OCI-LY1 (cell line): ENCODE data around the gene RERE.

ENCODE experiments used
- H2AFZ ChIP-seq: fragments of 200-600 bp; sonication (generic), shearing (Covaris generic); 2 replicates; pipeline ENCODE4 v1.6.0; 2014; ENCODE audit warnings: antibody characterized with exemption, mild to moderate bottlenecking, low read length
- H3F3A ChIP-seq: fragments of 200-600 bp; sonication (generic), shearing (Covaris generic); 2 replicates; pipeline ENCODE4 v1.6.0; 2014; ENCODE audit warnings: mild to moderate bottlenecking, antibody characterized with exemption, low read length, moderate library complexity; ENCODE audit not compliant: insufficient read depth
- H3K27ac ChIP-seq: fragments of 200-600 bp; sonication (generic); 2 replicates; pipeline ENCODE4 v1.5.1; 2014; ENCODE audit warnings: low read length, mixed run types, mild to moderate bottlenecking, low read depth; ENCODE audit not compliant: poor library complexity, severe bottlenecking
- H3K27me3 ChIP-seq: fragments of 200-600 bp; sonication (generic); 2 replicates; pipeline ENCODE4 v1.6.0; 2014; ENCODE audit warnings: antibody characterized with exemption, mild to moderate bottlenecking, low read length, moderate library complexity; ENCODE audit not compliant: insufficient read depth
- H3K36me3 ChIP-seq: fragments of 200-600 bp; sonication (generic); 2 replicates; pipeline ENCODE4 v1.6.1; 2014; ENCODE audit warnings: mild to moderate bottlenecking, antibody characterized with exemption, low read length, moderate library complexity, mixed read lengths; ENCODE audit not compliant: insufficient read depth
- H3K4me1 ChIP-seq: fragments of 200-600 bp; sonication (generic); 2 replicates; pipeline ENCODE4 v1.5.1; 2014; ENCODE audit warnings: mild to moderate bottlenecking, low read length, moderate library complexity; ENCODE audit not compliant: insufficient read depth, severe bottlenecking
- H3K4me2 ChIP-seq: fragments of 200-600 bp; sonication (generic), shearing (Covaris generic); 2 replicates; pipeline ENCODE4 v1.6.1; 2014; ENCODE audit warnings: low read length
- H3K4me3 ChIP-seq: fragments of 200-600 bp; sonication (generic); 2 replicates; pipeline ENCODE4 v1.5.1; 2014; ENCODE audit warnings: low read length, low read depth, mild to moderate bottlenecking, mixed read lengths; ENCODE audit not compliant: poor library complexity, severe bottlenecking
- H3K79me2 ChIP-seq: fragments of 200-600 bp; shearing (Covaris generic); 2 replicates; pipeline ENCODE4 v1.6.1; 2016; ENCODE audit warnings: mixed run types, low read length, mixed read lengths; ENCODE audit not compliant: insufficient read depth
- H3K9ac ChIP-seq: fragments of 200-600 bp; sonication (generic), shearing (Covaris generic); 2 replicates; pipeline ENCODE4 v1.6.1; 2014; ENCODE audit warnings: mild to moderate bottlenecking, low read length, mixed read lengths
- H3K9me2 ChIP-seq: fragments of 200-600 bp; sonication (generic), shearing (Covaris generic); 2 replicates; pipeline ENCODE4 v1.6.1; 2014; ENCODE audit warnings: low read depth, mild to moderate bottlenecking, low read length, mixed read lengths
- H3K9me3 ChIP-seq: fragments of 200-600 bp; shearing (Covaris generic); 2 replicates; pipeline ENCODE4 v1.6.1; 2014; ENCODE audit warnings: low read length, mixed read lengths
- H4K20me1 ChIP-seq: fragments of 200-600 bp; sonication (generic), shearing (Covaris generic); 2 replicates; pipeline ENCODE4 v1.6.0; 2016; ENCODE audit warnings: mild to moderate bottlenecking, low read length; ENCODE audit not compliant: insufficient read depth
- EZH2 ChIP-seq: fragments of 200-600 bp; sonication (generic), shearing (Covaris generic); IDR thresholded peaks from 2 replicates; pipeline ENCODE4 v1.8.0; 2017; ENCODE audit warnings: borderline replicate concordance, mixed run types, mild to moderate bottlenecking, antibody characterized with exemption, low read length, moderate library complexity, mixed read lengths
- TF ChIP-seq, protein P1 (sequence below): fragments of 200-600 bp; sonication (generic), shearing (Covaris generic); IDR thresholded peaks from 2 replicates; pipeline ENCODE4 v1.5.1; 2017; ENCODE audit warnings: mild to moderate bottlenecking, antibody characterized with exemption, low read length, moderate library complexity, mixed read lengths

The RERE gene

DNA sequence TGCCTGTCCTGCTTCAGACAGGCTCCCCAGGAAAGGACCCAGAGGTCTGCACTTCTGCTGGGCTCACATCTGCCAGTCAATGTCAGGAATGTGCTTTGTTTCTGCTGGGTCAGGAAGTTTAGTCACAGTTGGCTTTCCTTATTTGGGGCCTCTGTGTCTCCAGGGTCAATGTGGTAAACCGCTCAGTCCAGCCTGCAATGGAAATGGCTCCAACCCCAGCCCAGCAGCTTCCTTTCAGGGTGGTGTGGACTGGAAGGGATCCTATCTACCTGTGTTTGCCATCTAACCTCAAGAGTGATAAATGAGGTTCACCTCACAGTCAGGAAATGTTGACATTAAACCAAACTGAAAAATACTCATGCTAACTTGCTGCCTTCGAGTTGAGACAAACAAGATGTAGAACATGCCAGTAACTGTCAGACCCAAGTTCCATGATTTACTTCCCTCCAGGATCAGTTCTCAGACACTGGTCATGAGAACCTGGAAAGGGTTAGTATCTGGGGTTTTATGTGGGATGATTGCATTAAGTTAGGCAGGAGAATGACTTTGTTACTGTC is 40.8 kb upstream of the RERE start:
- Histone ChIP-seq H3K4me2 (no peak overlapping the region), H3K9me3 (no peaks in the 10 kb centered on the region), H4K20me1 (no peaks in the 10 kb centered on the region), H3K4me3 (no peak overlapping the region), H3K27ac (no peak overlapping the region), H3K4me1 (no peaks in the 10 kb centered on the region), H2AFZ (no peak overlapping the region), H3K27me3 (no peaks in the 10 kb centered on the region), H3K9me2 (no peaks in the 10 kb centered on the region), H3K9ac (no peak overlapping the region), H3F3A (peaks cover 11% of the 10 kb centered on the region; the same call in 1 of the 2 replicates), H3K79me2 (no peaks in the 10 kb centered on the region), H3K36me3 (peaks cover 66% of the 10 kb centered on the region)
- TF ChIP-seq EZH2: no peak
- TF ChIP-seq, protein P1, sequence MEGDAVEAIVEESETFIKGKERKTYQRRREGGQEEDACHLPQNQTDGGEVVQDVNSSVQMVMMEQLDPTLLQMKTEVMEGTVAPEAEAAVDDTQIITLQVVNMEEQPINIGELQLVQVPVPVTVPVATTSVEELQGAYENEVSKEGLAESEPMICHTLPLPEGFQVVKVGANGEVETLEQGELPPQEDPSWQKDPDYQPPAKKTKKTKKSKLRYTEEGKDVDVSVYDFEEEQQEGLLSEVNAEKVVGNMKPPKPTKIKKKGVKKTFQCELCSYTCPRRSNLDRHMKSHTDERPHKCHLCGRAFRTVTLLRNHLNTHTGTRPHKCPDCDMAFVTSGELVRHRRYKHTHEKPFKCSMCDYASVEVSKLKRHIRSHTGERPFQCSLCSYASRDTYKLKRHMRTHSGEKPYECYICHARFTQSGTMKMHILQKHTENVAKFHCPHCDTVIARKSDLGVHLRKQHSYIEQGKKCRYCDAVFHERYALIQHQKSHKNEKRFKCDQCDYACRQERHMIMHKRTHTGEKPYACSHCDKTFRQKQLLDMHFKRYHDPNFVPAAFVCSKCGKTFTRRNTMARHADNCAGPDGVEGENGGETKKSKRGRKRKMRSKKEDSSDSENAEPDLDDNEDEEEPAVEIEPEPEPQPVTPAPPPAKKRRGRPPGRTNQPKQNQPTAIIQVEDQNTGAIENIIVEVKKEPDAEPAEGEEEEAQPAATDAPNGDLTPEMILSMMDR: no peak

GRCh38 chr1:8856689-8857412 is 39.4 kb upstream of the RERE start:
- Histone ChIP-seq H3K9ac (no peak overlapping the region), H3K9me2 (no peaks in the 10 kb centered on the region), H3K36me3 (peaks cover 53% of the 10 kb centered on the region), H3F3A (peaks cover 6% of the 10 kb centered on the region; the same call in 1 of the 2 replicates), H3K27me3 (no peaks in the 10 kb centered on the region), H3K4me3 (no peak overlapping the region), H3K4me1 (no peaks in the 10 kb centered on the region), H3K4me2 (no peak overlapping the region), H4K20me1 (no peaks in the 10 kb centered on the region), H3K9me3 (no peaks in the 10 kb centered on the region), H2AFZ (no peak overlapping the region), H3K27ac (no peak overlapping the region), H3K79me2 (no peaks in the 10 kb centered on the region)
- TF ChIP-seq, protein P1: no peak
- no peak for TF ChIP-seq EZH2

DNA sequence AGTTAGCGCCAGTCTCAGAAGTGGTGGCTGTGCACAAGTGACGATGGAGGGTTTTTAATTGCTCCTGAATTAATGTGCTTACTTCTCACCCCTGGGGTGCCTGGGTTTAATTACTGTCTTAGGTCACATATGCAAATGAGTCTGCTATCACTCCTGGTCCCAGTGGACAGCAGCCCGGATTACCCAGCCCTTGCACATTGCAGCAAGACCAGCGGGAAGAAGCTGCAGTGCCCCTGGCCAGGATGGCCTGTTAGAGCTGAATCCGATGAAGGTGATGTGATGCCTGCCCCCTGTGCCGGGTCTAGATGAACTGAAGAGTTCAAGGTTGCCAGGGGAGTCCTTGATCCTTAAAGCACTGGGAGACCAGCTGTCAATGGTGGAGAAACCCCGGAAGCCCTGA is 36.8 kb upstream of the RERE start:
- Histone ChIP-seq H3K36me3 (peaks cover 27% of the 10 kb centered on the region), H3K4me2 (no peak overlapping the region), H3K9me2 (no peaks in the 10 kb centered on the region), H3K4me3 (no peak overlapping the region), H3K27ac (no peak overlapping the region), H2AFZ (no peak overlapping the region), H3K27me3 (no peaks in the 10 kb centered on the region), H3K9me3 (no peaks in the 10 kb centered on the region), H3F3A (peaks cover 6% of the 10 kb centered on the region; the same call in 1 of the 2 replicates), H4K20me1 (no peaks in the 10 kb centered on the region), H3K79me2 (no peaks in the 10 kb centered on the region), H3K4me1 (no peaks in the 10 kb centered on the region), H3K9ac (no peak overlapping the region)
- TF ChIP-seq, protein P1: no peak
- no peak for TF ChIP-seq EZH2
